Endothelial cell of umbilical vein (primary cell): ENCODE measurements around the gene CNTROB. TPM values are rescaled to one million over a fixed set of nuclear protein-coding genes. Genes with fewer than 3 reads are reported as not detected.

Source experiments
- BruUV-seq: library from RNA; stranded (reverse); fragments of 400-500 nt; replicated peaks from 2 replicates; lab custom pipeline; 2021; lab: Mats Ljungman, UMichigan
- CTCF ChIA-PET: fragments of 300-600, 350-600 bp; sonication (Branson Sonifier 250); formaldehyde crosslinking; loops from one replicate; lab custom pipeline; 2021; ENCODE audit warnings: antibody characterized with exemption, inconsistent platforms; lab: Charles Lee
- POLR2A ChIA-PET: fragments of 300-600, 350-600 bp; sonication (Branson Sonifier 250); formaldehyde crosslinking; loops from one replicate; lab custom pipeline; 2021; ENCODE audit warnings: antibody characterized with exemption, inconsistent platforms; lab: Charles Lee
- DNase-seq: peaks from one replicate; pipeline ENCODE4 v3.0.0-alpha.2; 2011; ENCODE audit warnings: low read depth, low spot score
- FAIRE-seq: peaks from 2 replicates; lab custom pipeline; 2011; peaks lifted over from hg19 to GRCh38; lab: Jason Lieb, UNC
- H2AFZ ChIP-seq: 2 replicates; pipeline ENCODE4 v1.6.0; 2012; ENCODE audit warnings: low read depth, low read length, control low read depth, inconsistent platforms
- H3K27ac ChIP-seq: 2 replicates; pipeline ENCODE4 v1.5.1; 2011; ENCODE audit warnings: low read depth, mild to moderate bottlenecking, control low read depth, low read length, moderate library complexity; ENCODE audit not compliant: insufficient read depth
- H3K27me3 ChIP-seq, 2 experiments: 2 replicates each; pipeline versions ENCODE4 v1.6.0 to v1.6.1; 2011; ENCODE audit warnings: low read length in 2 of 2, mixed read lengths in 1 of 2; ENCODE audit not compliant: control insufficient read depth in 2 of 2, insufficient read depth in 2 of 2
- H3K36me3 ChIP-seq, 2 experiments: 2 replicates in 1 of 2; 3 replicates in 1 of 2; pipeline ENCODE4 v1.5.1; 2011; ENCODE audit warnings: low read length in 2 of 2, mild to moderate bottlenecking in 1 of 2, moderate library complexity in 1 of 2; ENCODE audit not compliant: control insufficient read depth in 2 of 2, insufficient read depth in 2 of 2; ENCODE audit errors: extremely low read depth in 1 of 2
- H3K4me1 ChIP-seq: 3 replicates; pipeline ENCODE4 v1.5.1; 2011; ENCODE audit warnings: mild to moderate bottlenecking, low read length; ENCODE audit not compliant: control insufficient read depth, insufficient read depth; ENCODE audit errors: extremely low read depth
- H3K4me2 ChIP-seq: 2 replicates; pipeline ENCODE4 v1.6.1; 2011; ENCODE audit warnings: low read length, control low read depth, mixed read lengths; ENCODE audit not compliant: insufficient read depth
- H3K4me3 ChIP-seq, 3 experiments: fragments of 200-600 bp in 1 of 3; sonication (generic), shearing (Covaris generic) in 1 of 3; replicated peaks in 1 of 3; 2 replicates each; pipeline ENCODE4 v1.5.1; 2011 to 2016; ENCODE audit warnings: control low read depth in 3 of 3, low read length in 3 of 3, mild to moderate bottlenecking in 2 of 3, inconsistent platforms in 1 of 3, low read depth in 1 of 3, moderate library complexity in 1 of 3; ENCODE audit not compliant: insufficient read depth in 1 of 3
- H3K79me2 ChIP-seq: 2 replicates; pipeline ENCODE4 v1.6.0; 2012; ENCODE audit warnings: low read length, inconsistent platforms; ENCODE audit not compliant: control insufficient read depth, insufficient read depth
- H3K9ac ChIP-seq: replicated peaks from 2 replicates; pipeline ENCODE3; 2011; ENCODE audit warnings: low read length, control low read depth; ENCODE audit not compliant: insufficient read depth; ENCODE audit errors: extremely low read depth
- H3K9me1 ChIP-seq: replicated peaks from 3 replicates; pipeline ENCODE4 v1.6.0; 2011; ENCODE audit warnings: mild to moderate bottlenecking, low read length; ENCODE audit not compliant: control insufficient read depth, insufficient read depth; ENCODE audit errors: extremely low read depth
- H3K9me3 ChIP-seq: replicated peaks from 2 replicates; pipeline ENCODE4 v1.5.1; 2012; ENCODE audit warnings: low read length, inconsistent platforms; ENCODE audit not compliant: control insufficient read depth, insufficient read depth
- H4K20me1 ChIP-seq: replicated peaks from 2 replicates; pipeline ENCODE3; 2011; ENCODE audit warnings: mild to moderate bottlenecking, low read length; ENCODE audit not compliant: control insufficient read depth, insufficient read depth; ENCODE audit errors: extremely low read depth
- CTCF ChIP-seq, 2 donors: IDR thresholded peaks; 1 replicate in 1 of 2; 2 replicates in 1 of 2; pipeline ENCODE4 v1.5.1; 2011; ENCODE audit warnings: low read length in 2 of 2, mild to moderate bottlenecking in 2 of 2, moderate library complexity in 2 of 2, control low read depth in 1 of 2, inconsistent platforms in 1 of 2, low read depth in 1 of 2; ENCODE audit not compliant: insufficient read depth in 1 of 2; ENCODE audit errors: extremely low read depth in 1 of 2
- FOS ChIP-seq: IDR thresholded peaks from 2 replicates; pipeline ENCODE4 v1.6.1; 2011; ENCODE audit warnings: mild to moderate bottlenecking, low read length, moderate library complexity, borderline replicate concordance; ENCODE audit not compliant: insufficient read depth
- JUN ChIP-seq: IDR thresholded peaks from 2 replicates; pipeline ENCODE4 v1.6.1; 2011; ENCODE audit warnings: borderline replicate concordance, low read depth; ENCODE audit not compliant: insufficient read length, insufficient read depth
- MAX ChIP-seq: IDR thresholded peaks from 2 replicates; pipeline ENCODE4 v1.6.1; 2011; ENCODE audit not compliant: insufficient read depth, insufficient read length
- POLR2A ChIP-seq: IDR thresholded peaks from 2 replicates; pipeline ENCODE4 v1.6.1; 2012; ENCODE audit warnings: low read depth, mild to moderate bottlenecking, control low read depth, low read length
- POLR2AphosphoS5 ChIP-seq: IDR thresholded peaks from 2 replicates; pipeline ENCODE4 v1.6.1; 2012; ENCODE audit warnings: low read depth, mild to moderate bottlenecking, control low read depth, low read length, moderate library complexity; ENCODE audit not compliant: insufficient read depth
- dilution Hi-C: fragments of 300-500 bp; cut with MboI; formaldehyde crosslinking; loops from one replicate; pipeline ENCODE4 v1.15.0; 2019; ENCODE audit warnings: low sequenced_read_pairs; ENCODE audit not compliant: extremely low pct_ligation_motif_present
- intact Hi-C: fragments of 100-400 bp; cut with micrococcal nuclease; formaldehyde crosslinking; loops from one replicate; pipeline ENCODE4 v1.10.0; 2022
- polyA plus RNA-seq, 4 experiments: library from polyadenylated mRNA; depleted of rRNA in 3 of 4; stranded (reverse) in 3 of 4; unstranded in 1 of 4; fragments of >200 nt; gene quantifications; 2 replicates each; pipeline versions ENCODE4 v1.2.1 to v1.2.3, GENCODE V29; 2011 to 2012; ENCODE audit warnings: missing spikeins in 1 of 4
- total RNA-seq: library from RNA; stranded (reverse); gene quantifications from 2 replicates; pipeline ENCODE4 v1.2.3, GENCODE V29; 2021

The CNTROB gene
- total and polyA plus RNA-seq, 2 donors (not counting 3 experiments of a cell fraction or from before 2014, with no cell fraction given) = 24.9 to 47.2 TPM

GRCh38 chr17:7886227-7887037 is 45.6 kb upstream of the CNTROB start:
- Histone ChIP-seq H3K4me1 (peaks cover 45% of the 10 kb centered on the region), H4K20me1 (no peaks in the 10 kb centered on the region), H3K9ac (peak overlapping the region; percentile 82), H2AFZ (no peak overlapping the region), H3K4me2 (peak overlapping the region; percentile 95), H3K4me3 (peak overlapping the region; percentile 67 to 76 (median 74)), H3K36me3 (peaks cover 7 to 10% of the 10 kb centered on the region in 2 experiments), H3K9me3 (no peaks in the 10 kb centered on the region), H3K79me2 (peaks cover 32% of the 10 kb centered on the region), H3K9me1 (no peaks in the 10 kb centered on the region), H3K27me3 (no peaks in the 10 kb centered on the region), H3K27ac (peak overlapping the region; percentile 94)
- FAIRE-seq (no peak), DNase-seq (peak; percentile 38)
- TF ChIP-seq JUN (no peak), POLR2A (peak; percentile 21), CTCF (IDR thresholded peaks at IDR 0.05; ENCODE audit: extremely low read depth in 1 of 2, insufficient read depth in 1 of 2, low read depth in 1 of 2, low read length in 2 of 2) (no peak), FOS (no peak), MAX (no peak), POLR2AphosphoS5 (no peak)
- intact Hi-C loops = loop anchor here (1.0 to 5.0 kb wide), 8 partner anchors 24 to 268 kb away; partner anchors contain the start of genes ALOXE3, CNTROB, KDM6B and NAA38
- CTCF ChIA-PET = no interaction called here
- BruUV-seq = TSS peak; percentile 33
- POLR2A ChIA-PET = no interaction called here
- dilution Hi-C loops = no loop called here
